Suprapubic skin (tissue), 4 donors: Measurements from ENCODE around the gene RBM46. TPM values are rescaled to one million over a fixed set of nuclear protein-coding genes. Genes with fewer than 3 reads are reported as not detected.

ENCODE experiments used
- DNase-seq, 2 donors: peaks; one replicate each; pipeline ENCODE4 v3.0.0-alpha.2; 2019; ENCODE audit warnings: low spot score in 2 of 2
- H3K27ac ChIP-seq: fragments of 200-600 bp; sonication (generic); one replicate; pipeline ENCODE4 v1.5.1; 2019
- H3K27me3 ChIP-seq: fragments of 200-600 bp; sonication (generic); one replicate; pipeline ENCODE4 v1.5.1; 2019
- H3K36me3 ChIP-seq: fragments of 200-600 bp; sonication (generic); one replicate; pipeline ENCODE4 v1.5.1; 2019
- H3K4me1 ChIP-seq: fragments of 200-600 bp; sonication (generic); one replicate; pipeline ENCODE4 v1.5.1; 2019
- H3K4me3 ChIP-seq: fragments of 200-600 bp; sonication (generic); one replicate; pipeline ENCODE4 v1.5.1; 2019; ENCODE audit warnings: mild to moderate bottlenecking
- H3K9me3 ChIP-seq: fragments of 200-600 bp; sonication (generic); one replicate; pipeline ENCODE4 v1.5.1; 2019
- EP300 ChIP-seq: sonication (generic); formaldehyde crosslinking; IDR thresholded peaks from one replicate; pipeline ENCODE4 v1.6.1; 2017; ENCODE audit warnings: antibody characterized with exemption
- POLR2A ChIP-seq, 2 donors: fragments of 450-650 bp; IDR thresholded peaks; one replicate each; pipeline ENCODE4 v1.6.1; 2017; ENCODE audit warnings: antibody characterized with exemption in 2 of 2, mild to moderate bottlenecking in 2 of 2, moderate library complexity in 2 of 2
- POLR2AphosphoS5 ChIP-seq, 3 donors: sonication (generic); formaldehyde crosslinking; IDR thresholded peaks; one replicate each; pipeline ENCODE4 v1.6.1; 2017; ENCODE audit warnings: antibody characterized with exemption in 3 of 3
- WGBS: methylation state at CpG from one replicate; pipeline ENCODE4 v1.1.5; 2018; 5-methylcytosine and 5-hydroxymethylcytosine counted together
- total RNA-seq, 4 donors: library from RNA; depleted of rRNA; stranded (reverse); fragments of >200 nt; gene quantifications; one replicate each; pipeline ENCODE4 v1.1.0, GENCODE V29; 2016
- TF ChIP-seq, protein P1 (sequence below), 2 donors: fragments of 200-600 bp in 1 of 2; fragments of 450-650 bp in 1 of 2; sonication (generic) in 1 of 2; IDR thresholded peaks; one replicate each; pipeline ENCODE4 v1.5.1; 2016 to 2019; ENCODE audit warnings: antibody characterized with exemption in 2 of 2, mild to moderate bottlenecking in 1 of 2, moderate library complexity in 1 of 2

Gene RBM46
- total RNA-seq, 4 donors from 2014 or later: not detected

DNA sequence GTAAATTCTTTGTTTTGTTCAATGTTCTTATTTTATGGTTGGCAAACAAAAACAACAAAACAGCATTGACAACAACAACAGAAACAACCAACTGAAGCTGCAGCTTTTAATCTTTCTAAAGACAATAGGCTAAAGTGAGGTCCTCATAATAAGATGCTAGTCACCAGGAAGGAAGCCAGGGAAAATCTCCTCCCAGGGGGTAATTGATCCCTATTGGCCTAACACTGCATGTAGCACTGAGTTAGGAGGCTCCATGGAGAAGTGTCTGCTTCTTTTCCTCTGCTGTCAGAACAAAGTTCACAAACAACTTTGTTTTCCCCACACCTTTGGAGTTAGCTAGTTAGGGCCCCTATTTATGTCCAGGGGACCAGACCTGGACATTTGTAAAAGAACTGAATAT is 42.0 kb upstream of the RBM46 start:
- Histone ChIP-seq H3K4me1 (peaks cover 32% of the 10 kb centered on the region), H3K27me3 (peaks cover 31% of the 10 kb centered on the region), H3K4me3 (no peak overlapping the region), H3K27ac (no peak overlapping the region), H3K36me3 (no peaks in the 10 kb centered on the region), H3K9me3 (no peaks in the 10 kb centered on the region)
- no peak for DNase-seq
- no peak for TF ChIP-seq POLR2AphosphoS5 (IDR thresholded peaks at IDR 0.05)
- TF ChIP-seq, protein P1, sequence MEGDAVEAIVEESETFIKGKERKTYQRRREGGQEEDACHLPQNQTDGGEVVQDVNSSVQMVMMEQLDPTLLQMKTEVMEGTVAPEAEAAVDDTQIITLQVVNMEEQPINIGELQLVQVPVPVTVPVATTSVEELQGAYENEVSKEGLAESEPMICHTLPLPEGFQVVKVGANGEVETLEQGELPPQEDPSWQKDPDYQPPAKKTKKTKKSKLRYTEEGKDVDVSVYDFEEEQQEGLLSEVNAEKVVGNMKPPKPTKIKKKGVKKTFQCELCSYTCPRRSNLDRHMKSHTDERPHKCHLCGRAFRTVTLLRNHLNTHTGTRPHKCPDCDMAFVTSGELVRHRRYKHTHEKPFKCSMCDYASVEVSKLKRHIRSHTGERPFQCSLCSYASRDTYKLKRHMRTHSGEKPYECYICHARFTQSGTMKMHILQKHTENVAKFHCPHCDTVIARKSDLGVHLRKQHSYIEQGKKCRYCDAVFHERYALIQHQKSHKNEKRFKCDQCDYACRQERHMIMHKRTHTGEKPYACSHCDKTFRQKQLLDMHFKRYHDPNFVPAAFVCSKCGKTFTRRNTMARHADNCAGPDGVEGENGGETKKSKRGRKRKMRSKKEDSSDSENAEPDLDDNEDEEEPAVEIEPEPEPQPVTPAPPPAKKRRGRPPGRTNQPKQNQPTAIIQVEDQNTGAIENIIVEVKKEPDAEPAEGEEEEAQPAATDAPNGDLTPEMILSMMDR (IDR thresholded peaks at IDR 0.05): no peak
- TF ChIP-seq EP300: no peak

DNA sequence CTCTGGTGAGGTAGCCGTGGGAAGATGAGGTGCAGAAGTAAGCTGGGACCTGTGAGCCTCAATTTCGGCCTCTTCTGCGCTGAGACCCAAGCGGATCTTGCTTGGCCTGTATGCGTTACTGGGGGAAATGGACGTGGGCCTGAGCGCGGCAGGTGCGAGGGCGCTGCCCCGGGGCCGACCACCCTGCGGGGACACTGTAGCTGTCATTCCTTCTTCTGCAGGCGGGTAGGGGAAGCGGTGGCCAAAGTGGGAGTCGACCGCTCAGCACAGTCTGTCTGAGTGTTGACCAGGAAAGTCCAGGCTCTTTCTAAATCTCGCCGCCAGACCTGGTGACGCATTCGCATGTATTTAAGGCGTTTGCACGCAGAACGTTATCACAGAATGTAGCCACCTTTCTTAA is 40.6 kb upstream of the RBM46 start:
- peaks cover 45% of the 10 kb centered on the region for H3K27me3 ChIP-seq
- H3K9me3 ChIP-seq: no peaks in the 10 kb centered on the region
- no peak overlapping the region for H3K4me3 ChIP-seq
- peaks cover 35% of the 10 kb centered on the region for H3K4me1 ChIP-seq
- WGBS: 60% methylated on average over 23 of the region's 24 CpGs
- no peaks in the 10 kb centered on the region for H3K36me3 ChIP-seq
- TF ChIP-seq, protein P1 (IDR thresholded peaks at IDR 0.05): no peak
- TF ChIP-seq EP300 (no peak), POLR2AphosphoS5 (IDR thresholded peaks at IDR 0.05) (no peak), POLR2A (IDR thresholded peaks at IDR 0.05) (no peak)
- H3K27ac ChIP-seq: no peak overlapping the region
- DNase-seq: no peak

DNA sequence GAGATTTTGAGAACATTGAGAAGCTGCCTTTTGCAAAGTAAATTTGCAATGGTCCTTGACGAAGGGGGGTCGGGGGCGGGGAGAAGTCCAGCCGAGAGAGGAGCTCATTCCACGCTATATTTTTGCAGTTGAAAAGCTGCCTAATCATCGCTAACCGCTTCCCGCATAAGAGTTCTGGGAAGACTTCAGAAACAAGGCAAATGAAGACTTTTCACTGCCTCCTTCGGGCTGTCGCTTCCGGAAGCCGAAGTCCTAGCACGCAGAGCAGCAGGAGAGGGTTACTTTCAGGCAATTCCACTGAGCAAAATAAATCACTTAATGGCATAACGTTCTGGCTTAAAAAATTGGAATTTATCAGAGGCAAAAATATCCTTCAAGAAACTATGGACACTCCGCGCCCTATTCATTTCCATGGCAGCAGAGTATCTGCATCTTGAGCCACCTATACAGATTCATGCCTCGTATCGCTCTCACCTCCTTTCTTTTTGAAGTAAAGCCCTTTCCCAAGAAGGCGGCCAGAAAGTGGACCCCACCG is 39.9 kb upstream of the RBM46 start:
- Histone ChIP-seq H3K27me3 (peaks cover 49% of the 10 kb centered on the region), H3K4me1 (peaks cover 35% of the 10 kb centered on the region)
- WGBS: 16% methylated on average over 20 of the region's 20 CpGs

DNA sequence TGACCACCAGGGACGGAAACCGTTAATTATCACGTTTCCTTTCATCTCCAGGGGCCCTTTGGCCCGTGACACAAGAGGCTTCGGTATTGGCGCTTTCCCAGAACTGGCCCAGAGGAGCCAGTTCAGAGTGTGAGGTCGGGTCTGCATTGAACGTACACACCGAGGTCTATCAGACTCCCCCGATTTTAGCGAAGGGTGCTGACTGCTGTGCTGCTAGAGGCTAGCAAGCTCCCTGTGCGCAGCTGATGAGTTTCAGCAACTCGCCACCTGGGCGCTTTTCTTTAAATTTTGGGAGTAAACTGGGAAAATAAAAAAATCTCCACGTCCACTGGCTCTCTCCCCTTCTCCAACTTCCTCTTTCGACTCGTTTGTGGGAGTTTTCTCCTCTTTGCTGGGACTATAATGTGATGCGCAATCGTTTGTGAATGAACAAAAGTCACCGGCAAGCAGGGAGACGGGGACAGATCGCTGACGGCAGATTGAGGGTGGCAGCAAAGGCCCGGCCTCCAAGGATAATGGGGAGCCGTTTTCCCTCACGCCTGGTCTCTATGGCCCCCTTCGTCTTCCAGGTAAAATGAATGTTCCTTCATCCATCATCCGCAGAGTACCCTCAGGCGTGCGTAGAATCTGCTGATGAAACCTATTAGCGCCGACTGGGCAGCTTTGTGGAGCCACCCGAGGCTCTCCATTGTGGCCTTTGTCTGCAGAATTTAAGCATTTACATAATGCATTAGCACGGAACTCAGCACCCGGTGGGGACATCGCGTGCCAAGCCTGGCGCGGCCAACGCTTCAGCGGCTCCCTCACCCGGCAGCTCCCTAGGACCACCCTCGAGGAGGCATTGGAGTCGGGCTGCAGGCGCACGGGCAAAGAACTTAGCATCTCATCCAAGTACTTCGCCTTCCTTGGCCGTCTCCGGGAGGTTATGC is 38.9 kb upstream of the RBM46 start:
- Histone ChIP-seq H3K9me3 (no peaks in the 10 kb centered on the region), H3K4me3 (peak overlapping the region; percentile 60), H3K4me1 (peaks cover 35% of the 10 kb centered on the region), H3K36me3 (no peaks in the 10 kb centered on the region), H3K27ac (no peak overlapping the region), H3K27me3 (peaks cover 59% of the 10 kb centered on the region)
- TF ChIP-seq EP300: no peak
- TF ChIP-seq, protein P1 (IDR thresholded peaks at IDR 0.05): no peak
- WGBS: 3% methylated on average over 47 of the region's 49 CpGs
- no peak for DNase-seq

More for the DNA sequence above, 39.9 kb upstream of the RBM46 start:
- H3K9me3 ChIP-seq: no peaks in the 10 kb centered on the region
- peak overlapping the region; percentile 60 for H3K4me3 ChIP-seq
- no peaks in the 10 kb centered on the region for H3K36me3 ChIP-seq
- H3K27ac ChIP-seq: no peak overlapping the region
- no peak for TF ChIP-seq POLR2A (IDR thresholded peaks at IDR 0.05)
- TF ChIP-seq EP300: no peak
- TF ChIP-seq, protein P1 (IDR thresholded peaks at IDR 0.05): no peak
- no peak for TF ChIP-seq POLR2AphosphoS5 (IDR thresholded peaks at IDR 0.05)
- no peak for DNase-seq

DNA sequence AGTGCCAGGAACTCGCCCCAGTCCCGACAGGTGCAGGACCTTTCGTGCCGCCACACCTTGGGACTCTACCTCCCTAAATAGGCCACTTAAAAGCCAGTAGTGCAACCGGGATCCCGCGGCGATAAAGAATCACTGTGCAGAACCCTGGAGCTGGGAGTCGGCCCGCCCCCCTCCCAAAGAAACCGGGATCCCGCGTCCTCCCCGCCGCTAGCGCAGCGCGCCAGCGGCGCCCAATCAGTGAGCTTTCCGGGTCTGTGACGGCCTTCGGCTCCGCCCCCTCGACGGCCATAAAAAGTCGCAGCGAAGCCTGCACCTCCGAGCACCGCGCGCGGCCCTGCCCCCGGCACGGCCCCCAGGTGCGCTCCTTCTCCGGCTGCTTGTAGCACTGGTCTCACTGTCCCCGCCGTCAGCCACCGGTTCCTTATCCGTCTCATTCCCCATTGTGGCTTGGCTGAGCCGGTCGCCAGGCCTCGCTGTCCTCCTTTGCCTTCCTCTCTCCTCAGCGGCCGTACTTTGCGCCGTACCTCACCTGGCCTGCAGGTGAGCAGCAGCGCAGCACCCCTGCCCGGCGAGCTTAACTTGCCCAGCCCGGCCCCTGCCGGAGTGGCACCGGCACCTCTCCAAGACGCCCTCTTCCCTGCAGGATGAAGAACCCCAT is 37.3 kb upstream of the RBM46 start, which contains the start of gene LRAT:
TSS of gene LRAT (plus strand) at position 318 of the 658 bp plus-strand sequence. CDS start at position 645, 327 bp downstream.
- DNase-seq: peak in 1 of 2 donors; percentile 79
- TF ChIP-seq POLR2AphosphoS5 (IDR thresholded peaks at IDR 0.05) (no peak), POLR2A (IDR thresholded peaks at IDR 0.05) (no peak), EP300 (no peak)
- TF ChIP-seq, protein P1 (IDR thresholded peaks at IDR 0.05): no peak
- Histone ChIP-seq H3K4me1 (peaks cover 35% of the 10 kb centered on the region), H3K27ac (no peak within 1 kb of the TSS), H3K27me3 (peaks cover 70% of the 10 kb centered on the region), H3K9me3 (no peaks in the 10 kb centered on the region), H3K4me3 (peak within 1 kb of the TSS; percentile 60), H3K36me3 (no peaks in the 10 kb centered on the region)
- 0% methylated on average over 13 of the region's 55 CpGs for WGBS
